ENCODE results near the gene TTLL1. TPM values are rescaled to one million over a fixed set of nuclear protein-coding genes. Genes with fewer than 3 reads are reported as not detected.

Gene TTLL1
- total and polyA plus RNA-seq, 7 donors, result 1.2 to 4.9 (median 2.2) TPM

- WGBS, 3 donors, result 1% methylated on average over 26 to 37 of the region's 39 CpGs
- peak; percentile 45 to 74 for DNase-seq
- ATAC-seq, result peak; percentile 17 to 53 (median 31)
- H3K36me3 ChIP-seq (ENCODE audit: insufficient read depth in 1 of 2, low read depth in 1 of 2), result no peaks in the 10 kb centered on the region
- intact Hi-C loops (cut with DNase I), result loop anchor here in 1 of 2 donors (5.0 kb wide), 2 partner anchors 73 to 107 kb away; partner anchors contain the start of gene TTLL1
- H3K27ac ChIP-seq, result peak overlapping the region; percentile 82
- TF ChIP-seq CTCF (IDR thresholded peaks at IDR 0.05), result no peak
- no peaks in the 10 kb centered on the region for H3K9me3 ChIP-seq
- H3K27me3 ChIP-seq (ENCODE audit: insufficient read depth in 3 of 3, low read length in 2 of 3), result no peaks in the 10 kb centered on the region
- H3K4me3 ChIP-seq, result peak overlapping the region; percentile 80
- peaks cover 14% of the 10 kb centered on the region for H3K4me1 ChIP-seq
Measured at GRCh38 chr22:43014316-43014868, 74.8 kb downstream of the TTLL1 start.

GRCh38 chr22:43013355-43014315, 75.6 kb downstream of the TTLL1 start:
- peaks cover 21% of the 10 kb centered on the region for H3K4me1 ChIP-seq
- ATAC-seq (peak in 3 of 4 donors; percentile 1 to 57 (median 55)), DNase-seq (no peak)
- no peaks in the 10 kb centered on the region for H3K27me3 ChIP-seq (ENCODE audit: insufficient read depth in 3 of 3, low read length in 2 of 3)
- intact Hi-C loops (cut with DNase I), result loop anchor here in 1 of 2 donors (5.0 kb wide), 2 partner anchors 74 to 106 kb away; partner anchors contain the start of gene TTLL1
- 7 to 10% (median 7%) methylated on average over 16 of the region's 16 CpGs for WGBS, 3 donors
- H3K9me3 ChIP-seq, result no peaks in the 10 kb centered on the region
- H3K27ac ChIP-seq, result peak overlapping the region; percentile 82
- H3K36me3 ChIP-seq (ENCODE audit: insufficient read depth in 1 of 2, low read depth in 1 of 2), result no peaks in the 10 kb centered on the region
- no peak for TF ChIP-seq CTCF (IDR thresholded peaks at IDR 0.05)
- peak overlapping the region; percentile 80 for H3K4me3 ChIP-seq

GRCh38 chr22:43012390-43012789, 76.8 kb downstream of the TTLL1 start:
- Histone ChIP-seq H3K27ac (no peak overlapping the region), H3K27me3 (ENCODE audit: insufficient read depth in 3 of 3, low read length in 2 of 3) (no peaks in the 10 kb centered on the region), H3K4me3 (no peak overlapping the region), H3K4me1 (peaks cover 34% of the 10 kb centered on the region), H3K9me3 (no peaks in the 10 kb centered on the region), H3K36me3 (ENCODE audit: insufficient read depth in 1 of 2, low read depth in 1 of 2) (no peaks in the 10 kb centered on the region)
- intact Hi-C loops (cut with DNase I), result loop anchor here in 1 of 2 donors (5.0 kb wide), 2 partner anchors 75 to 105 kb away; partner anchors contain the start of gene TTLL1
- DNase-seq (no peak), ATAC-seq (no peak)
- WGBS, 3 donors, result 87 to 93% (median 88%) methylated on average over 6 of the region's 6 CpGs
- no peak for TF ChIP-seq CTCF (IDR thresholded peaks at IDR 0.05)

GRCh38 chr22:43011079-43011478, 78.1 kb downstream of the TTLL1 start:
- 87 to 91% (median 89%) methylated on average over 7 of the region's 7 CpGs for WGBS, 3 donors
- Histone ChIP-seq H3K4me3 (no peak overlapping the region), H3K4me1 (peaks cover 36% of the 10 kb centered on the region), H3K9me3 (no peaks in the 10 kb centered on the region), H3K36me3 (ENCODE audit: insufficient read depth in 1 of 2, low read depth in 1 of 2) (no peaks in the 10 kb centered on the region), H3K27ac (no peak overlapping the region), H3K27me3 (ENCODE audit: insufficient read depth in 3 of 3, low read length in 2 of 3) (no peaks in the 10 kb centered on the region)
- intact Hi-C loops (cut with DNase I), result loop anchor here in 1 of 2 donors (5.0 kb wide), 2 partner anchors 76 to 104 kb away; partner anchors contain the start of gene TTLL1
- DNase-seq, result no peak
- TF ChIP-seq CTCF (IDR thresholded peaks at IDR 0.05), result no peak
- ATAC-seq, result no peak

All from psoas muscle (tissue), 8 donors.